ENCODE measurements around the gene RAB27A.

GRCh38 chr15:55247311-55247710, 42.3 kb downstream of the RAB27A start:
- no peak for TF ChIP-seq CTCF (IDR thresholded peaks at IDR 0.05)
- no peak for TF ChIP-seq EP300 (IDR thresholded peaks at IDR 0.05)
- TF ChIP-seq POLR2AphosphoS5 (IDR thresholded peaks at IDR 0.05): no peak
